ENCODE results near the gene MAPK9. TPM values are rescaled to one million over a fixed set of nuclear protein-coding genes. Genes with fewer than 3 reads are reported as not detected.
A peak's percentile ranks its signal among the peaks of the same experiment; 100 is the strongest.

MAPK9 gene
- 10 to 100 TPM; 40.9 to 49.8 TPM for total RNA-seq
- long read RNA-seq, full-length matches to known transcripts = 27 of 46 reads
- long read RNA-seq, partial matches to known transcripts = 8 of 46 reads
- long read RNA-seq, other reads (novel, unspliced or antisense) = 11 of 46 reads

GRCh38 chr5:180291943-180292831 lies at the start of gene MAPK9:
Gene MAPK9 (minus strand): TSS chr5:180292083. CDS start chr5:180280561, 11,522 bp downstream.
- DNase-seq (peak; percentile 80 to 90), ATAC-seq (peak; percentile 80)
- intact Hi-C loops (cut with DNase I, micrococcal nuclease) = loop anchor here in 1 of 2 donors (5.0 kb wide), 1 partner anchor 180 kb away; no protein-coding TSS in a partner anchor

- intact Hi-C loops (cut with DNase I, micrococcal nuclease) = no loop called here
- ATAC-seq (no peak), DNase-seq (no peak)
These were observed 49.7 kb upstream of the MAPK9 start for GRCh38 chr5:180341595-180341994.

- DNase-seq = no peak
- intact Hi-C loops (cut with DNase I, micrococcal nuclease) = no loop called here
- no peak for ATAC-seq
These were observed 49.0 kb upstream of the MAPK9 start for GRCh38 chr5:180340856-180341255.

GRCh38 chr5:180339583-180340183 lies 47.8 kb upstream of the MAPK9 start:
- ATAC-seq (no peak), DNase-seq (no peak)
- intact Hi-C loops (cut with DNase I, micrococcal nuclease) = no loop called here

- ATAC-seq (no peak), DNase-seq (no peak)
- intact Hi-C loops (cut with DNase I, micrococcal nuclease) = no loop called here
These were observed 46.3 kb upstream of the MAPK9 start for GRCh38 chr5:180338001-180338707.

- ATAC-seq (no peak), DNase-seq (no peak)
- intact Hi-C loops (cut with DNase I, micrococcal nuclease) = no loop called here
These were observed 44.5 kb upstream of the MAPK9 start for GRCh38 chr5:180336234-180337020.

GRCh38 chr5:180335614-180336233 lies 43.8 kb upstream of the MAPK9 start:
- ATAC-seq = no peak
- intact Hi-C loops (cut with DNase I, micrococcal nuclease) = no loop called here
- DNase-seq = peak in 1 of 2 donors; percentile 17

- intact Hi-C loops (cut with DNase I, micrococcal nuclease) = no loop called here
These were observed 43.1 kb upstream of the MAPK9 start for GRCh38 chr5:180334751-180335613.

GRCh38 chr5:180334176-180334575 lies 42.3 kb upstream of the MAPK9 start:
- no peak for DNase-seq

More at GRCh38 chr5:180334751-180335613, 43.1 kb upstream of the MAPK9 start:
- no peak for ATAC-seq
- DNase-seq = no peak

GRCh38 chr5:180333661-180334060 lies 41.8 kb upstream of the MAPK9 start:
- intact Hi-C loops (cut with DNase I, micrococcal nuclease) = no loop called here
- ATAC-seq = no peak
- no peak for DNase-seq

More at GRCh38 chr5:180334176-180334575, 42.3 kb upstream of the MAPK9 start:
- ATAC-seq = no peak
- intact Hi-C loops (cut with DNase I, micrococcal nuclease) = no loop called here

- ATAC-seq = no peak
- no peak for DNase-seq
- intact Hi-C loops (cut with DNase I, micrococcal nuclease) = no loop called here
These were observed 41.0 kb upstream of the MAPK9 start for GRCh38 chr5:180332861-180333260.

GRCh38 chr5:180332051-180332517 lies 40.2 kb upstream of the MAPK9 start:
- intact Hi-C loops (cut with DNase I, micrococcal nuclease) = no loop called here
- no peak for ATAC-seq
- no peak for DNase-seq

- DNase-seq (no peak), ATAC-seq (no peak)
- intact Hi-C loops (cut with DNase I, micrococcal nuclease) = no loop called here
These were observed 39.7 kb upstream of the MAPK9 start for GRCh38 chr5:180331647-180331950.

GRCh38 chr5:180330810-180331646 lies 39.1 kb upstream of the MAPK9 start:
- DNase-seq = no peak

GRCh38 chr5:180330270-180330648 lies 38.4 kb upstream of the MAPK9 start:
- intact Hi-C loops (cut with DNase I, micrococcal nuclease) = no loop called here
- ATAC-seq (no peak), DNase-seq (no peak)

More at GRCh38 chr5:180330810-180331646, 39.1 kb upstream of the MAPK9 start:
- intact Hi-C loops (cut with DNase I, micrococcal nuclease) = no loop called here
- ATAC-seq = no peak

- intact Hi-C loops (cut with DNase I, micrococcal nuclease) = no loop called here
- DNase-seq (no peak), ATAC-seq (no peak)
These were observed 37.9 kb upstream of the MAPK9 start for GRCh38 chr5:180329606-180330269.

Data from left colon (tissue), 2 donors.